Endothelial cell of umbilical vein (primary cell): ENCODE measurements around the gene CALN1. TPM values are rescaled to one million over a fixed set of nuclear protein-coding genes. Genes with fewer than 3 reads are reported as not detected.

Source experiments
- BruUV-seq: library from RNA; stranded (reverse); fragments of 400-500 nt; replicated peaks from 2 replicates; lab custom pipeline; 2021; lab: Mats Ljungman, UMichigan
- CTCF ChIA-PET: fragments of 300-600, 350-600 bp; sonication (Branson Sonifier 250); formaldehyde crosslinking; loops from one replicate; lab custom pipeline; 2021; ENCODE audit warnings: antibody characterized with exemption, inconsistent platforms; lab: Charles Lee
- POLR2A ChIA-PET: fragments of 300-600, 350-600 bp; sonication (Branson Sonifier 250); formaldehyde crosslinking; loops from one replicate; lab custom pipeline; 2021; ENCODE audit warnings: antibody characterized with exemption, inconsistent platforms; lab: Charles Lee
- DNase-seq: peaks from one replicate; pipeline ENCODE4 v3.0.0-alpha.2; 2011; ENCODE audit warnings: low read depth, low spot score
- FAIRE-seq: peaks from 2 replicates; lab custom pipeline; 2011; peaks lifted over from hg19 to GRCh38; lab: Jason Lieb, UNC
- H2AFZ ChIP-seq: 2 replicates; pipeline ENCODE4 v1.6.0; 2012; ENCODE audit warnings: low read depth, low read length, control low read depth, inconsistent platforms
- H3K27ac ChIP-seq: 2 replicates; pipeline ENCODE4 v1.5.1; 2011; ENCODE audit warnings: low read depth, mild to moderate bottlenecking, control low read depth, low read length, moderate library complexity; ENCODE audit not compliant: insufficient read depth
- H3K27me3 ChIP-seq, 2 experiments: 2 replicates each; pipeline versions ENCODE4 v1.6.0 to v1.6.1; 2011; ENCODE audit warnings: low read length in 2 of 2, mixed read lengths in 1 of 2; ENCODE audit not compliant: control insufficient read depth in 2 of 2, insufficient read depth in 2 of 2
- H3K36me3 ChIP-seq, 2 experiments: 2 replicates in 1 of 2; 3 replicates in 1 of 2; pipeline ENCODE4 v1.5.1; 2011; ENCODE audit warnings: low read length in 2 of 2, mild to moderate bottlenecking in 1 of 2, moderate library complexity in 1 of 2; ENCODE audit not compliant: control insufficient read depth in 2 of 2, insufficient read depth in 2 of 2; ENCODE audit errors: extremely low read depth in 1 of 2
- H3K4me1 ChIP-seq: 3 replicates; pipeline ENCODE4 v1.5.1; 2011; ENCODE audit warnings: mild to moderate bottlenecking, low read length; ENCODE audit not compliant: control insufficient read depth, insufficient read depth; ENCODE audit errors: extremely low read depth
- H3K4me2 ChIP-seq: 2 replicates; pipeline ENCODE4 v1.6.1; 2011; ENCODE audit warnings: low read length, control low read depth, mixed read lengths; ENCODE audit not compliant: insufficient read depth
- H3K4me3 ChIP-seq, 3 experiments: fragments of 200-600 bp in 1 of 3; sonication (generic), shearing (Covaris generic) in 1 of 3; replicated peaks in 1 of 3; 2 replicates each; pipeline ENCODE4 v1.5.1; 2011 to 2016; ENCODE audit warnings: control low read depth in 3 of 3, low read length in 3 of 3, mild to moderate bottlenecking in 2 of 3, inconsistent platforms in 1 of 3, low read depth in 1 of 3, moderate library complexity in 1 of 3; ENCODE audit not compliant: insufficient read depth in 1 of 3
- H3K79me2 ChIP-seq: 2 replicates; pipeline ENCODE4 v1.6.0; 2012; ENCODE audit warnings: low read length, inconsistent platforms; ENCODE audit not compliant: control insufficient read depth, insufficient read depth
- H3K9ac ChIP-seq: replicated peaks from 2 replicates; pipeline ENCODE3; 2011; ENCODE audit warnings: low read length, control low read depth; ENCODE audit not compliant: insufficient read depth; ENCODE audit errors: extremely low read depth
- H3K9me1 ChIP-seq: replicated peaks from 3 replicates; pipeline ENCODE4 v1.6.0; 2011; ENCODE audit warnings: mild to moderate bottlenecking, low read length; ENCODE audit not compliant: control insufficient read depth, insufficient read depth; ENCODE audit errors: extremely low read depth
- H3K9me3 ChIP-seq: replicated peaks from 2 replicates; pipeline ENCODE4 v1.5.1; 2012; ENCODE audit warnings: low read length, inconsistent platforms; ENCODE audit not compliant: control insufficient read depth, insufficient read depth
- H4K20me1 ChIP-seq: replicated peaks from 2 replicates; pipeline ENCODE3; 2011; ENCODE audit warnings: mild to moderate bottlenecking, low read length; ENCODE audit not compliant: control insufficient read depth, insufficient read depth; ENCODE audit errors: extremely low read depth
- CTCF ChIP-seq, 2 donors: IDR thresholded peaks; 1 replicate in 1 of 2; 2 replicates in 1 of 2; pipeline ENCODE4 v1.5.1; 2011; ENCODE audit warnings: low read length in 2 of 2, mild to moderate bottlenecking in 2 of 2, moderate library complexity in 2 of 2, control low read depth in 1 of 2, inconsistent platforms in 1 of 2, low read depth in 1 of 2; ENCODE audit not compliant: insufficient read depth in 1 of 2; ENCODE audit errors: extremely low read depth in 1 of 2
- EZH2 ChIP-seq: IDR thresholded peaks from 2 replicates; pipeline ENCODE4 v1.6.1; 2012; ENCODE audit warnings: borderline replicate concordance, low read depth, mild to moderate bottlenecking, moderate library complexity, low read length, inconsistent platforms; ENCODE audit not compliant: severe bottlenecking
- FOS ChIP-seq: IDR thresholded peaks from 2 replicates; pipeline ENCODE4 v1.6.1; 2011; ENCODE audit warnings: mild to moderate bottlenecking, low read length, moderate library complexity, borderline replicate concordance; ENCODE audit not compliant: insufficient read depth
- GATA2 ChIP-seq: IDR thresholded peaks from 2 replicates; pipeline ENCODE4 v1.7.0; 2011; ENCODE audit warnings: low read depth, mild to moderate bottlenecking, moderate library complexity, mixed read lengths, low read length; ENCODE audit not compliant: insufficient read length, insufficient read depth
- JUN ChIP-seq: IDR thresholded peaks from 2 replicates; pipeline ENCODE4 v1.6.1; 2011; ENCODE audit warnings: borderline replicate concordance, low read depth; ENCODE audit not compliant: insufficient read length, insufficient read depth
- MYC ChIP-seq: IDR thresholded peaks from one replicate; pipeline ENCODE4 v1.6.1; 2011; ENCODE audit warnings: mild to moderate bottlenecking, low read depth, low read length
- POLR2A ChIP-seq: IDR thresholded peaks from 2 replicates; pipeline ENCODE4 v1.6.1; 2012; ENCODE audit warnings: low read depth, mild to moderate bottlenecking, control low read depth, low read length
- POLR2AphosphoS5 ChIP-seq: IDR thresholded peaks from 2 replicates; pipeline ENCODE4 v1.6.1; 2012; ENCODE audit warnings: low read depth, mild to moderate bottlenecking, control low read depth, low read length, moderate library complexity; ENCODE audit not compliant: insufficient read depth
- dilution Hi-C: fragments of 300-500 bp; cut with MboI; formaldehyde crosslinking; loops from one replicate; pipeline ENCODE4 v1.15.0; 2019; ENCODE audit warnings: low sequenced_read_pairs; ENCODE audit not compliant: extremely low pct_ligation_motif_present
- intact Hi-C: fragments of 100-400 bp; cut with micrococcal nuclease; formaldehyde crosslinking; loops from one replicate; pipeline ENCODE4 v1.10.0; 2022
- polyA plus RNA-seq, 4 experiments: library from polyadenylated mRNA; depleted of rRNA in 3 of 4; stranded (reverse) in 3 of 4; unstranded in 1 of 4; fragments of >200 nt; gene quantifications; 2 replicates each; pipeline versions ENCODE4 v1.2.1 to v1.2.3, GENCODE V29; 2011 to 2012; ENCODE audit warnings: missing spikeins in 1 of 4
- total RNA-seq: library from RNA; stranded (reverse); gene quantifications from 2 replicates; pipeline ENCODE4 v1.2.3, GENCODE V29; 2021
- TF ChIP-seq, protein P1 (sequence below): IDR thresholded peaks from 2 replicates; pipeline ENCODE4 v1.6.1; 2011; ENCODE audit not compliant: insufficient read depth, insufficient read length

Gene CALN1
- total and polyA plus RNA-seq, 2 donors (not counting 3 experiments of a cell fraction or from before 2014, with no cell fraction given), result not detected

DNA sequence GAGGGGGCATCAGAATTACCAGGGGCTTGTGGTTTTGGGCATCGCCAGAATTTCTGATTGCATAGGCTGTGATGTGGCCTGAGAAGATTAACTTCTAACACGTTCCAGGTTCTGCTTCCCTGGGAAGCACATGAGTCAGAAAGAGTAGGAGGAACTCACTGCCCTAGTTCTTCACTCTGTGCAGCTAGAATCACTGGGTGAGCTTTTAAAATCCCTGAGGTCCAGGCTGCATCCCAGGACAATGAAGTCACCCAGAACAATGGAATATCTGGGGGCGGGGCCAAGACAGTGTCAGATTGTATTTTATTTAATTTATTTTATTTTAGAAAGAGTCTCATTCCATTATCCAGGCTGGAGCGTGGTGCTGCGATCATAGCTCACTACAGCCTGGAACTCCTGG lies 636.5 kb downstream of the CALN1 start:
- Histone ChIP-seq H4K20me1 (no peaks in the 10 kb centered on the region), H3K9me1 (no peaks in the 10 kb centered on the region), H3K27me3 (no peaks in the 10 kb centered on the region), H3K9ac (no peak overlapping the region), H2AFZ (no peak overlapping the region), H3K9me3 (peaks cover 4% of the 10 kb centered on the region), H3K4me3 (no peak overlapping the region), H3K4me2 (no peak overlapping the region), H3K27ac (no peak overlapping the region), H3K4me1 (no peaks in the 10 kb centered on the region), H3K36me3 (no peaks in the 10 kb centered on the region), H3K79me2 (no peaks in the 10 kb centered on the region)
- ChIA-PET POLR2A (no interaction called here), CTCF (no interaction called here)
- TF ChIP-seq POLR2A (no peak), FOS (no peak), MYC (no peak), JUN (no peak), CTCF (IDR thresholded peaks at IDR 0.05; ENCODE audit: extremely low read depth in 1 of 2, insufficient read depth in 1 of 2, low read depth in 1 of 2, low read length in 2 of 2) (no peak), GATA2 (no peak), POLR2AphosphoS5 (no peak), EZH2 (no peak)
- TF ChIP-seq, protein P1, sequence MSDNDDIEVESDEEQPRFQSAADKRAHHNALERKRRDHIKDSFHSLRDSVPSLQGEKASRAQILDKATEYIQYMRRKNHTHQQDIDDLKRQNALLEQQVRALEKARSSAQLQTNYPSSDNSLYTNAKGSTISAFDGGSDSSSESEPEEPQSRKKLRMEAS, result no peak
- dilution Hi-C loops (no loop called here), intact Hi-C loops (no loop called here)
- FAIRE-seq, result no peak
- no TSS peak for BruUV-seq
- no peak for DNase-seq
